Liver (tissue), 9 donors: ENCODE results near the gene DIP2C. TPM values are rescaled to one million over a fixed set of nuclear protein-coding genes. Genes with fewer than 3 reads are reported as not detected.
"Not testable (repeated sequence)": the region's sequence is repeated elsewhere in the genome, so short reads cannot be mapped to it uniquely, and the experiment has no call there.

Experiments used
- DNase-seq: peaks from one replicate; pipeline ENCODE4 v3.0.0-alpha.2; 2017; ENCODE audit warnings: low spot score
- H3K27ac ChIP-seq, 2 donors: one replicate each; pipeline ENCODE4 v1.7.0; 2013; ENCODE audit warnings: inconsistent platforms in 2 of 2, low read length in 2 of 2, control low read depth in 1 of 2, low read depth in 1 of 2, mild to moderate bottlenecking in 1 of 2
- H3K27me3 ChIP-seq, 4 donors: one replicate each; pipeline versions ENCODE4 v1.6.1 to v1.7.0; 2013; ENCODE audit warnings: low read length in 3 of 4, inconsistent platforms in 1 of 4, mild to moderate bottlenecking in 1 of 4, moderate library complexity in 1 of 4; ENCODE audit not compliant: control insufficient read depth in 4 of 4, insufficient read depth in 4 of 4
- H3K36me3 ChIP-seq, 4 donors: one replicate each; pipeline versions ENCODE4 v1.6.1 to v1.7.0; 2013; ENCODE audit warnings: low read length in 3 of 4, mild to moderate bottlenecking in 3 of 4, low read depth in 1 of 4, moderate library complexity in 1 of 4; ENCODE audit not compliant: control insufficient read depth in 4 of 4, insufficient read depth in 3 of 4
- H3K4me1 ChIP-seq, 4 donors: one replicate each; pipeline versions ENCODE4 v1.6.1 to v1.7.0; 2013; ENCODE audit warnings: low read length in 3 of 4, mild to moderate bottlenecking in 3 of 4, moderate library complexity in 1 of 4; ENCODE audit not compliant: control insufficient read depth in 4 of 4, insufficient read depth in 4 of 4
- H3K4me3 ChIP-seq, 3 donors: one replicate each; pipeline versions ENCODE4 v1.6.1 to v1.7.0; 2013; ENCODE audit warnings: low read length in 3 of 3, control low read depth in 1 of 3, low read depth in 1 of 3, mild to moderate bottlenecking in 1 of 3
- H3K9ac ChIP-seq, 2 donors: one replicate each; pipeline ENCODE4 v1.7.0; 2013; ENCODE audit warnings: low read length in 2 of 2, mild to moderate bottlenecking in 2 of 2, moderate library complexity in 2 of 2, control low read depth in 1 of 2, low read depth in 1 of 2
- H3K9me3 ChIP-seq, 4 donors: one replicate each; pipeline versions ENCODE4 v1.6.1 to v1.7.0; 2013; ENCODE audit warnings: low read length in 3 of 4; ENCODE audit not compliant: control insufficient read depth in 4 of 4
- ATF3 ChIP-seq: IDR thresholded peaks from 2 replicates; pipeline ENCODE4 v1.6.1; 2016; ENCODE audit warnings: antibody characterized with exemption
- CTCF ChIP-seq: fragments of 150-350 bp; IDR thresholded peaks from 2 replicates; pipeline ENCODE4 v1.5.1; 2017; ENCODE audit warnings: improper control_type of control experiment, low read depth, low read length; ENCODE audit not compliant: missing input control
- EGR1 ChIP-seq, 2 donors: IDR thresholded peaks; 2 replicates each; pipeline ENCODE4 v1.6.1; 2016 to 2018; ENCODE audit warnings: antibody characterized with exemption in 2 of 2, low read depth in 2 of 2
- FOXA1 ChIP-seq: IDR thresholded peaks from 2 replicates; pipeline ENCODE4 v1.6.1; 2016; ENCODE audit warnings: antibody characterized with exemption
- FOXA2 ChIP-seq: IDR thresholded peaks from 2 replicates; pipeline ENCODE4 v1.6.1; 2016; ENCODE audit warnings: antibody characterized with exemption
- GABPA ChIP-seq, 2 donors: IDR thresholded peaks in 1 of 2; conservative IDR thresholded peaks in 1 of 2; 2 replicates each; pipeline ENCODE4 v1.6.1; 2016; ENCODE audit warnings: antibody characterized with exemption in 2 of 2, mild to moderate bottlenecking in 1 of 2, moderate library complexity in 1 of 2
- HNF4A ChIP-seq, 2 donors: conservative IDR thresholded peaks; 2 replicates each; pipeline ENCODE4 v1.6.1; 2016; ENCODE audit warnings: antibody characterized with exemption in 2 of 2, mild to moderate bottlenecking in 2 of 2
- HNF4G ChIP-seq: IDR thresholded peaks from 2 replicates; pipeline ENCODE4 v1.6.1; 2016; ENCODE audit warnings: antibody characterized with exemption
- JUND ChIP-seq, 2 donors: IDR thresholded peaks; 2 replicates each; pipeline ENCODE4 v1.6.1; 2016; ENCODE audit warnings: antibody characterized with exemption in 2 of 2
- MAX ChIP-seq: IDR thresholded peaks from 2 replicates; pipeline ENCODE4 v1.6.1; 2016; ENCODE audit warnings: antibody characterized with exemption
- NR2F2 ChIP-seq: IDR thresholded peaks from 2 replicates; pipeline ENCODE4 v1.6.1; 2016; ENCODE audit warnings: antibody characterized with exemption
- RAD21 ChIP-seq, 2 donors: IDR thresholded peaks; 2 replicates each; pipeline ENCODE4 v1.6.1; 2016; ENCODE audit warnings: antibody characterized with exemption in 2 of 2, mild to moderate bottlenecking in 2 of 2
- RXRA ChIP-seq, 2 donors: IDR thresholded peaks; 2 replicates each; pipeline ENCODE4 v1.6.1; 2017 to 2018; ENCODE audit warnings: antibody characterized with exemption in 2 of 2, mild to moderate bottlenecking in 1 of 2
- TAF1 ChIP-seq: conservative IDR thresholded peaks from 2 replicates; pipeline ENCODE4 v1.6.1; 2016; ENCODE audit warnings: antibody characterized with exemption, mild to moderate bottlenecking
- YY1 ChIP-seq: IDR thresholded peaks from 2 replicates; pipeline ENCODE4 v1.6.1; 2016; ENCODE audit warnings: antibody characterized with exemption, mild to moderate bottlenecking
- WGBS: extraction: QIAGEN DNeasy Blood & Tissue Kit; methylation state at CpG from one replicate; pipeline ENCODE4 v1.1.7; 2013; 5-methylcytosine and 5-hydroxymethylcytosine counted together
- polyA plus RNA-seq, 2 donors: library from polyadenylated mRNA; stranded (reverse) in 1 of 2; unstranded in 1 of 2; fragments of 200-250 nt in 1 of 2; fragments of >200 nt in 1 of 2; fragmentation: Nextera tagmentation in 1 of 2; extraction: Ambion mirVana in 1 of 2; gene quantifications; one replicate each; pipeline versions ENCODE4 v1.2.1 to v1.2.3, GENCODE V29; 2013 to 2015
- total RNA-seq, 2 donors: library from RNA; depleted of rRNA; stranded (reverse); fragments of >200 nt; gene quantifications; one replicate each; pipeline ENCODE4 v1.2.3, GENCODE V29; 2014
- TF ChIP-seq, protein P1 (sequence below): IDR thresholded peaks from 2 replicates; pipeline ENCODE4 v1.6.1; 2016; ENCODE audit warnings: antibody characterized with exemption
- TF ChIP-seq, protein P2 (sequence below): IDR thresholded peaks from 2 replicates; pipeline ENCODE4 v1.6.1; 2016; ENCODE audit warnings: antibody characterized with exemption, mild to moderate bottlenecking
- donor health status: healthy.
- donor health status: healthy.
- donor health status: healthy.
- donor health status: healthy.
- donor health status: healthy.

Gene DIP2C
- total and polyA plus RNA-seq, 4 donors = 4.2 to 12.2 (median 5.7) TPM

DNA sequence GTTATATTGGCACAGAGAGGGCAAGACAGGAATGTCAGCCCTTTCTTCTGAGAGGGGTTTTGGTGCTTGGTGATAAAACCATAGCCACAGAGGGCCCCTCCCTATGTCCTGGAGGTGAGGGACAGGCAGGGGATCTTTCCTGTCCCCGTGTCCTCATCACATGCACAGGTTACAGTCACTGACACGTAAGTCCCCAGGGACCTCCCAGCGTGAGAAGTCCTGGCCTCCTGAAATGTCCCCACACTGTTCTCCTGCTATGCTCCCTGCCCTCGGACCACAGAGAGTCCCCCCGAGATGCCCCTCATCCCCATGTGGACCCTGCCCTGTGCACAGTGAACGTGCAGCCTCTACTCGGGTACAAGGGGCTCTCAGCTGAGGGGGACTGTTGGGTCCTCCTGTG, 293.8 kb downstream of the DIP2C start:
- no peak overlapping the region for H3K4me3 ChIP-seq
- 93% methylated on average over 7 of the region's 7 CpGs for WGBS
- H3K4me1 ChIP-seq = no peaks in the 10 kb centered on the region
- H3K27ac ChIP-seq = no peak overlapping the region
- H3K27me3 ChIP-seq = no peaks in the 10 kb centered on the region
- DNase-seq = no peak
- H3K9me3 ChIP-seq = no peaks in the 10 kb centered on the region
- no peaks in the 10 kb centered on the region for H3K36me3 ChIP-seq
- TF ChIP-seq, protein P1, sequence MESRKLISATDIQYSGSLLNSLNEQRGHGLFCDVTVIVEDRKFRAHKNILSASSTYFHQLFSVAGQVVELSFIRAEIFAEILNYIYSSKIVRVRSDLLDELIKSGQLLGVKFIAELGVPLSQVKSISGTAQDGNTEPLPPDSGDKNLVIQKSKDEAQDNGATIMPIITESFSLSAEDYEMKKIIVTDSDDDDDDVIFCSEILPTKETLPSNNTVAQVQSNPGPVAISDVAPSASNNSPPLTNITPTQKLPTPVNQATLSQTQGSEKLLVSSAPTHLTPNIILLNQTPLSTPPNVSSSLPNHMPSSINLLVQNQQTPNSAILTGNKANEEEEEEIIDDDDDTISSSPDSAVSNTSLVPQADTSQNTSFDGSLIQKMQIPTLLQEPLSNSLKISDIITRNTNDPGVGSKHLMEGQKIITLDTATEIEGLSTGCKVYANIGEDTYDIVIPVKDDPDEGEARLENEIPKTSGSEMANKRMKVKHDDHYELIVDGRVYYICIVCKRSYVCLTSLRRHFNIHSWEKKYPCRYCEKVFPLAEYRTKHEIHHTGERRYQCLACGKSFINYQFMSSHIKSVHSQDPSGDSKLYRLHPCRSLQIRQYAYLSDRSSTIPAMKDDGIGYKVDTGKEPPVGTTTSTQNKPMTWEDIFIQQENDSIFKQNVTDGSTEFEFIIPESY = no peak
- TF ChIP-seq NR2F2 (no peak), RXRA (IDR thresholded peaks at IDR 0.05) (no peak), EGR1 (IDR thresholded peaks at IDR 0.05; ENCODE audit: low read depth in 2 of 2) (no peak), GABPA (IDR thresholded peaks at IDR 0.05 in 1 of 2, conservative IDR thresholded peaks at IDR 0.05 in 1 of 2) (no peak), JUND (IDR thresholded peaks at IDR 0.05) (no peak), CTCF (no peak), RAD21 (IDR thresholded peaks at IDR 0.05) (no peak), HNF4A (conservative IDR thresholded peaks at IDR 0.05) (no peak), FOXA1 (no peak), MAX (no peak), FOXA2 (no peak), YY1 (no peak), HNF4G (no peak), ATF3 (no peak), TAF1 (no peak)
- TF ChIP-seq, protein P2, sequence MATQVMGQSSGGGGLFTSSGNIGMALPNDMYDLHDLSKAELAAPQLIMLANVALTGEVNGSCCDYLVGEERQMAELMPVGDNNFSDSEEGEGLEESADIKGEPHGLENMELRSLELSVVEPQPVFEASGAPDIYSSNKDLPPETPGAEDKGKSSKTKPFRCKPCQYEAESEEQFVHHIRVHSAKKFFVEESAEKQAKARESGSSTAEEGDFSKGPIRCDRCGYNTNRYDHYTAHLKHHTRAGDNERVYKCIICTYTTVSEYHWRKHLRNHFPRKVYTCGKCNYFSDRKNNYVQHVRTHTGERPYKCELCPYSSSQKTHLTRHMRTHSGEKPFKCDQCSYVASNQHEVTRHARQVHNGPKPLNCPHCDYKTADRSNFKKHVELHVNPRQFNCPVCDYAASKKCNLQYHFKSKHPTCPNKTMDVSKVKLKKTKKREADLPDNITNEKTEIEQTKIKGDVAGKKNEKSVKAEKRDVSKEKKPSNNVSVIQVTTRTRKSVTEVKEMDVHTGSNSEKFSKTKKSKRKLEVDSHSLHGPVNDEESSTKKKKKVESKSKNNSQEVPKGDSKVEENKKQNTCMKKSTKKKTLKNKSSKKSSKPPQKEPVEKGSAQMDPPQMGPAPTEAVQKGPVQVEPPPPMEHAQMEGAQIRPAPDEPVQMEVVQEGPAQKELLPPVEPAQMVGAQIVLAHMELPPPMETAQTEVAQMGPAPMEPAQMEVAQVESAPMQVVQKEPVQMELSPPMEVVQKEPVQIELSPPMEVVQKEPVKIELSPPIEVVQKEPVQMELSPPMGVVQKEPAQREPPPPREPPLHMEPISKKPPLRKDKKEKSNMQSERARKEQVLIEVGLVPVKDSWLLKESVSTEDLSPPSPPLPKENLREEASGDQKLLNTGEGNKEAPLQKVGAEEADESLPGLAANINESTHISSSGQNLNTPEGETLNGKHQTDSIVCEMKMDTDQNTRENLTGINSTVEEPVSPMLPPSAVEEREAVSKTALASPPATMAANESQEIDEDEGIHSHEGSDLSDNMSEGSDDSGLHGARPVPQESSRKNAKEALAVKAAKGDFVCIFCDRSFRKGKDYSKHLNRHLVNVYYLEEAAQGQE = no peak
- no peak overlapping the region for H3K9ac ChIP-seq

DNA sequence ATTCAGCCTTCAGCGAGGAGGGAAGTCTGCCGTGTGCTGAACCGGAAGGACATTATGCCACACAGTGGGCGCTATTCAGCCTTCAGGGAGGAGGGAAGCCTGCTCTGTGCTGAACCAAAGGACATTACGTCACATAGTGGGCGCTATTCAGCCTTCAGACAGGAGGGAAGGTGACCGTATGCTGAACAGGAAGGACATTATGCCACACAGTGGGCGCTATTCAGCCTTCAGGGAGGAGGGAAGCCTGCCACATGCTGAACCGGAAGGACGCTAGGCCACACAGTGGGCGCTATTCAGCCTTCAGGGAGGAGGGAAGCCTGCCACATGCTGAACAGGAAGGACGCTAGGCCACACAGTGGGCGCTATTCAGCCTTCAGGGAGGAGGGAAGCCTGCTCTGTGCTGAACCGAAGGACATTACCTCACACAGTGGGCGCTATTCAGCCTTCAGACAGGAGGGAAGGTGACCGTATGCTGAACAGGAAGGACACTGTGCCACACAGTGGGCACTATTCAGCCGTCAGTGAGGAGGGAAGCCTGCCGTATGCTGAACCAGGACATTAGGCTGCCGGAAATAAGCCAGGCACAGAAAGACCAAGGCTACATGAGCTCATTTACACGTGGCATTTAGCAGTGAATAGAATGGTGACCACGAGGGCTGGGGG, 294.9 kb downstream of the DIP2C start:
- not testable (repeated sequence) for H3K4me1 ChIP-seq

More for the DNA sequence above, 294.9 kb downstream of the DIP2C start:
- H3K9ac ChIP-seq, H3K27me3 ChIP-seq, H3K4me3 ChIP-seq, H3K27ac ChIP-seq, H3K9me3 ChIP-seq, H3K36me3 ChIP-seq, DNase-seq: not testable (repeated sequence)
- 87% methylated on average over 21 of the region's 21 CpGs for WGBS
